ENCODE measurements around the gene NECTIN1.

The NECTIN1 gene

GRCh38 chr11:119726150-119726553 lies 2.8 kb downstream of the NECTIN1 start:
- H3K4me3 ChIP-seq (ENCODE audit: low read depth, low read length): no peak overlapping the region
- TF ChIP-seq CTCF (IDR thresholded peaks at IDR 0.05; ENCODE audit: low read depth, low read length): no peak

- TF ChIP-seq CTCF (IDR thresholded peaks at IDR 0.05; ENCODE audit: low read depth, low read length): no peak
- no peak overlapping the region for H3K4me3 ChIP-seq (ENCODE audit: low read depth, low read length)
These were observed 4.0 kb downstream of the NECTIN1 start for GRCh38 chr11:119724956-119725355.

GRCh38 chr11:119723952-119724325 lies 5.1 kb downstream of the NECTIN1 start:
- no peak overlapping the region for H3K4me3 ChIP-seq (ENCODE audit: low read depth, low read length)
- TF ChIP-seq CTCF (IDR thresholded peaks at IDR 0.05; ENCODE audit: low read depth, low read length): no peak

- no peak overlapping the region for H3K4me3 ChIP-seq (ENCODE audit: low read depth, low read length)
- TF ChIP-seq CTCF (IDR thresholded peaks at IDR 0.05; ENCODE audit: low read depth, low read length): no peak
These were observed 5.6 kb downstream of the NECTIN1 start for GRCh38 chr11:119723243-119723951.

- no peak overlapping the region for H3K4me3 ChIP-seq (ENCODE audit: low read depth, low read length)
- TF ChIP-seq CTCF (IDR thresholded peaks at IDR 0.05; ENCODE audit: low read depth, low read length): no peak
These were observed 6.7 kb downstream of the NECTIN1 start for GRCh38 chr11:119722281-119722794.

- peak; percentile 49 for TF ChIP-seq CTCF (IDR thresholded peaks at IDR 0.05; ENCODE audit: low read depth, low read length)
- H3K4me3 ChIP-seq (ENCODE audit: low read depth, low read length): no peak overlapping the region
These were observed 7.6 kb downstream of the NECTIN1 start for GRCh38 chr11:119721129-119722120.
